Immature natural killer cell (primary cell): Measurements from ENCODE around the gene ETV1. TPM values are rescaled to one million over a fixed set of nuclear protein-coding genes. Genes with fewer than 3 reads are reported as not detected.
A peak's percentile ranks its signal among the peaks of the same experiment; 100 is the strongest.

Experiments
- DNase-seq, 3 donors: peaks; one replicate each; pipeline ENCODE4 v3.0.0; 2022; ENCODE audit warnings: mixed read lengths in 1 of 3
- H3K27ac Mint-ChIP-seq, 6 donors: one replicate each; pipeline ENCODE4 v1.8.0; 2020; ENCODE audit warnings: mixed read lengths in 6 of 6, mild to moderate bottlenecking in 5 of 6, inconsistent platforms in 4 of 6, moderate library complexity in 3 of 6
- H3K27me3 Mint-ChIP-seq, 3 donors: one replicate each; pipeline ENCODE4 v1.8.0; 2020 to 2021; ENCODE audit warnings: low read depth in 3 of 3, mild to moderate bottlenecking in 3 of 3, mixed read lengths in 3 of 3, moderate library complexity in 3 of 3, inconsistent platforms in 1 of 3
- H3K36me3 Mint-ChIP-seq, 3 donors: one replicate each; pipeline ENCODE4 v1.8.0; 2020; ENCODE audit warnings: mixed read lengths in 3 of 3, inconsistent platforms in 2 of 3, mild to moderate bottlenecking in 2 of 3
- H3K4me1 Mint-ChIP-seq, 2 donors: one replicate each; pipeline ENCODE4 v1.8.0; 2020; ENCODE audit warnings: inconsistent platforms in 2 of 2, mild to moderate bottlenecking in 2 of 2, mixed read lengths in 2 of 2, moderate library complexity in 1 of 2
- H3K4me3 Mint-ChIP-seq, 5 donors: one replicate each; pipeline ENCODE4 v1.8.0; 2020; ENCODE audit warnings: mild to moderate bottlenecking in 5 of 5, mixed read lengths in 5 of 5, inconsistent platforms in 3 of 5, moderate library complexity in 3 of 5
- H3K9me3 Mint-ChIP-seq, 6 donors: one replicate each; pipeline ENCODE4 v1.8.0; 2020; ENCODE audit warnings: mild to moderate bottlenecking in 6 of 6, mixed read lengths in 6 of 6, inconsistent platforms in 4 of 6, moderate library complexity in 3 of 6
- polyA plus RNA-seq, 3 donors: library from polyadenylated mRNA; unstranded; fragments of 300-500 nt; fragmentation: Illumina TruSeq; gene quantifications; one replicate each; pipeline ENCODE4 v1.2.3, GENCODE V29; 2021

Gene ETV1
- polyA plus RNA-seq, 3 donors from 2014 or later: not detected

- no peaks in the 10 kb centered on the region for H3K36me3 Mint-ChIP-seq
- DNase-seq: no peak
- no peaks in the 10 kb centered on the region for H3K4me1 Mint-ChIP-seq
- H3K27me3 Mint-ChIP-seq: peaks cover 0 to 2% (median 1%) of the 10 kb centered on the region in 3 donors
- H3K27ac Mint-ChIP-seq: no peak overlapping the region
- no peak overlapping the region for H3K4me3 Mint-ChIP-seq
- H3K9me3 Mint-ChIP-seq: no peaks in the 10 kb centered on the region
Measured at GRCh38 chr7:13992596-13992964, 3.1 kb upstream of the ETV1 start.

GRCh38 chr7:13991791-13992595 is 2.5 kb upstream of the ETV1 start:
- Mint-ChIP-seq H3K27me3 (peaks cover 0 to 2% (median 1%) of the 10 kb centered on the region in 3 donors), H3K9me3 (no peaks in the 10 kb centered on the region), H3K4me3 (no peak overlapping the region), H3K4me1 (no peaks in the 10 kb centered on the region), H3K36me3 (no peaks in the 10 kb centered on the region), H3K27ac (no peak overlapping the region)
- no peak for DNase-seq

GRCh38 chr7:13990984-13991790 is 1.7 kb upstream of the ETV1 start:
- Mint-ChIP-seq H3K4me1 (no peaks in the 10 kb centered on the region), H3K9me3 (no peaks in the 10 kb centered on the region), H3K27me3 (peaks cover 0 to 4% (median 2%) of the 10 kb centered on the region in 3 donors), H3K4me3 (no peak overlapping the region), H3K36me3 (no peaks in the 10 kb centered on the region), H3K27ac (no peak overlapping the region)
- peak; percentile 13 to 45 (median 36) for DNase-seq

GRCh38 chr7:13990319-13990983 is 985 bp upstream of the ETV1 start:
- Mint-ChIP-seq H3K9me3 (no peaks in the 10 kb centered on the region), H3K27ac (no peak overlapping the region), H3K27me3 (peaks cover 0 to 8% (median 2%) of the 10 kb centered on the region in 3 donors), H3K36me3 (no peaks in the 10 kb centered on the region), H3K4me1 (no peaks in the 10 kb centered on the region), H3K4me3 (no peak overlapping the region)
- DNase-seq: peak in 2 of 3 donors; percentile 3 to 30

- Mint-ChIP-seq H3K36me3 (no peaks in the 10 kb centered on the region), H3K4me3 (no peak overlapping the region), H3K27me3 (peaks cover 0 to 8% (median 2%) of the 10 kb centered on the region in 3 donors), H3K27ac (no peak overlapping the region), H3K4me1 (no peaks in the 10 kb centered on the region), H3K9me3 (no peaks in the 10 kb centered on the region)
- no peak for DNase-seq
Measured at GRCh38 chr7:13989949-13990305, 461 bp upstream of the ETV1 start.

GRCh38 chr7:13988731-13989125 is 738 bp downstream of the ETV1 start:
- Mint-ChIP-seq H3K4me1 (no peaks in the 10 kb centered on the region), H3K36me3 (no peaks in the 10 kb centered on the region), H3K4me3 (no peak overlapping the region), H3K9me3 (no peaks in the 10 kb centered on the region), H3K27ac (no peak overlapping the region), H3K27me3 (peaks cover 0 to 14% (median 2%) of the 10 kb centered on the region in 3 donors)
- DNase-seq: no peak

GRCh38 chr7:13988065-13988464 is 1.4 kb downstream of the ETV1 start:
- no peaks in the 10 kb centered on the region for H3K36me3 Mint-ChIP-seq
- no peak overlapping the region for H3K4me3 Mint-ChIP-seq
- no peaks in the 10 kb centered on the region for H3K9me3 Mint-ChIP-seq
- no peak overlapping the region for H3K27ac Mint-ChIP-seq
- peaks cover 0 to 21% (median 0%) of the 10 kb centered on the region in 3 donors for H3K27me3 Mint-ChIP-seq
- H3K4me1 Mint-ChIP-seq: no peaks in the 10 kb centered on the region
- DNase-seq: no peak

- Mint-ChIP-seq H3K9me3 (peaks cover 0 to 1% (median 0%) of the 10 kb centered on the region in 6 donors), H3K4me3 (no peak overlapping the region), H3K27me3 (peaks cover 0 to 28% (median 0%) of the 10 kb centered on the region in 3 donors)
Measured at GRCh38 chr7:13987395-13987794, 2.1 kb downstream of the ETV1 start.

GRCh38 chr7:13986208-13986607 is 3.3 kb downstream of the ETV1 start:
- H3K4me1 Mint-ChIP-seq: no peaks in the 10 kb centered on the region
- H3K27me3 Mint-ChIP-seq: peaks cover 0 to 31% (median 0%) of the 10 kb centered on the region in 3 donors
- H3K4me3 Mint-ChIP-seq: no peak overlapping the region
- peaks cover 0 to 1% (median 0%) of the 10 kb centered on the region in 6 donors for H3K9me3 Mint-ChIP-seq
- no peaks in the 10 kb centered on the region for H3K36me3 Mint-ChIP-seq
- no peak for DNase-seq
- no peak overlapping the region for H3K27ac Mint-ChIP-seq

More at GRCh38 chr7:13987395-13987794, 2.1 kb downstream of the ETV1 start:
- Mint-ChIP-seq H3K36me3 (no peaks in the 10 kb centered on the region), H3K4me1 (no peaks in the 10 kb centered on the region), H3K27ac (no peak overlapping the region)
- DNase-seq: no peak

- H3K36me3 Mint-ChIP-seq: no peaks in the 10 kb centered on the region
- no peak for DNase-seq
- no peak overlapping the region for H3K27ac Mint-ChIP-seq
- H3K27me3 Mint-ChIP-seq: peaks cover 0 to 37% (median 2%) of the 10 kb centered on the region in 3 donors
- no peak overlapping the region for H3K4me3 Mint-ChIP-seq
- H3K9me3 Mint-ChIP-seq: peaks cover 0 to 2% (median 0%) of the 10 kb centered on the region in 6 donors
- H3K4me1 Mint-ChIP-seq: no peaks in the 10 kb centered on the region
Measured at GRCh38 chr7:13984831-13985685, 4.4 kb downstream of the ETV1 start.

- DNase-seq: no peak
- H3K27ac Mint-ChIP-seq: no peak overlapping the region
- H3K4me1 Mint-ChIP-seq: no peaks in the 10 kb centered on the region
- peaks cover 0 to 2% (median 0%) of the 10 kb centered on the region in 6 donors for H3K9me3 Mint-ChIP-seq
- H3K36me3 Mint-ChIP-seq: no peaks in the 10 kb centered on the region
- H3K4me3 Mint-ChIP-seq: no peak overlapping the region
- H3K27me3 Mint-ChIP-seq: peaks cover 0 to 38% (median 5%) of the 10 kb centered on the region in 3 donors
Measured at GRCh38 chr7:13984061-13984460, 5.4 kb downstream of the ETV1 start.

GRCh38 chr7:13982940-13983677 is 6.4 kb downstream of the ETV1 start:
- Mint-ChIP-seq H3K36me3 (no peaks in the 10 kb centered on the region), H3K4me3 (no peak overlapping the region), H3K27me3 (peaks cover 0 to 38% (median 5%) of the 10 kb centered on the region in 3 donors), H3K27ac (no peak overlapping the region), H3K9me3 (peaks cover 0 to 2% (median 0%) of the 10 kb centered on the region in 6 donors), H3K4me1 (no peaks in the 10 kb centered on the region)
- no peak for DNase-seq
